ENCODE results near the gene KLHL7. TPM values are rescaled to one million over a fixed set of nuclear protein-coding genes. Genes with fewer than 3 reads are reported as not detected.

The KLHL7 gene
- total RNA-seq, 1 experiment from 2014 or later = 43.8 TPM

- no TSS peak for BruUV-seq (replicated peaks)
- POLR2A ChIA-PET (ENCODE audit: low non-redundant PET) = no interaction called here
- TF ChIP-seq EZH2 (IDR thresholded peaks at IDR 0.05; ENCODE audit: borderline replicate concordance, low read depth, low read length, poor library complexity, severe bottlenecking) (no peak), CTCF (conservative IDR thresholded peaks at IDR 0.05; ENCODE audit: low read depth, low read length) (no peak)
- intact Hi-C loops (cut with micrococcal nuclease; ENCODE audit: unreplicated experiment) = no loop called here
- Histone ChIP-seq H3K4me1 (ENCODE audit: insufficient read depth, low read length, poor library complexity, severe bottlenecking) (no peaks in the 10 kb centered on the region), H3K27ac (ENCODE audit: low read depth, low read length, poor library complexity, severe bottlenecking) (no peak overlapping the region), H3K27me3 (replicated peaks; ENCODE audit: insufficient read depth, low read depth, low read length, poor library complexity) (no peaks in the 10 kb centered on the region), H3K9me3 (ENCODE audit: low read depth, low read length, poor library complexity, severe bottlenecking) (no peaks in the 10 kb centered on the region), H3K4me3 (ENCODE audit: low read depth, low read length, poor library complexity, severe bottlenecking) (no peak overlapping the region), H3K36me3 (ENCODE audit: insufficient read depth, low read length, poor library complexity, severe bottlenecking) (no peaks in the 10 kb centered on the region)
- CTCF ChIA-PET = no interaction called here
- DNase-seq (ENCODE audit: low spot score) = no peak
These were observed 102.3 kb downstream of the KLHL7 start for GRCh38 chr7:23207884-23208283.

GRCh38 chr7:23208316-23208715 lies 102.7 kb downstream of the KLHL7 start:
- H3K4me1 ChIP-seq (ENCODE audit: insufficient read depth, low read length, poor library complexity, severe bottlenecking) = no peaks in the 10 kb centered on the region
- no peak overlapping the region for H3K4me3 ChIP-seq (ENCODE audit: low read depth, low read length, poor library complexity, severe bottlenecking)
- H3K36me3 ChIP-seq (ENCODE audit: insufficient read depth, low read length, poor library complexity, severe bottlenecking) = no peaks in the 10 kb centered on the region
- no TSS peak for BruUV-seq (replicated peaks)
- no peaks in the 10 kb centered on the region for H3K27me3 ChIP-seq (replicated peaks; ENCODE audit: insufficient read depth, low read depth, low read length, poor library complexity)
- CTCF ChIA-PET = no interaction called here
- POLR2A ChIA-PET (ENCODE audit: low non-redundant PET) = no interaction called here
- TF ChIP-seq EZH2 (IDR thresholded peaks at IDR 0.05; ENCODE audit: borderline replicate concordance, low read depth, low read length, poor library complexity, severe bottlenecking) (no peak), CTCF (conservative IDR thresholded peaks at IDR 0.05; ENCODE audit: low read depth, low read length) (no peak)
- no peaks in the 10 kb centered on the region for H3K9me3 ChIP-seq (ENCODE audit: low read depth, low read length, poor library complexity, severe bottlenecking)
- intact Hi-C loops (cut with micrococcal nuclease; ENCODE audit: unreplicated experiment) = no loop called here
- no peak for DNase-seq (ENCODE audit: low spot score)
- H3K27ac ChIP-seq (ENCODE audit: low read depth, low read length, poor library complexity, severe bottlenecking) = no peak overlapping the region

- CTCF ChIA-PET = no interaction called here
- Histone ChIP-seq H3K27ac (ENCODE audit: low read depth, low read length, poor library complexity, severe bottlenecking) (no peak overlapping the region), H3K4me3 (ENCODE audit: low read depth, low read length, poor library complexity, severe bottlenecking) (no peak overlapping the region), H3K36me3 (ENCODE audit: insufficient read depth, low read length, poor library complexity, severe bottlenecking) (no peaks in the 10 kb centered on the region), H3K9me3 (ENCODE audit: low read depth, low read length, poor library complexity, severe bottlenecking) (no peaks in the 10 kb centered on the region), H3K4me1 (ENCODE audit: insufficient read depth, low read length, poor library complexity, severe bottlenecking) (no peaks in the 10 kb centered on the region), H3K27me3 (replicated peaks; ENCODE audit: insufficient read depth, low read depth, low read length, poor library complexity) (no peaks in the 10 kb centered on the region)
- intact Hi-C loops (cut with micrococcal nuclease; ENCODE audit: unreplicated experiment) = no loop called here
- no peak for DNase-seq (ENCODE audit: low spot score)
- no peak for TF ChIP-seq EZH2 (IDR thresholded peaks at IDR 0.05; ENCODE audit: borderline replicate concordance, low read depth, low read length, poor library complexity, severe bottlenecking)
- no peak for TF ChIP-seq CTCF (conservative IDR thresholded peaks at IDR 0.05; ENCODE audit: low read depth, low read length)
- no TSS peak for BruUV-seq (replicated peaks)
- POLR2A ChIA-PET (ENCODE audit: low non-redundant PET) = no interaction called here
These were observed 104.9 kb downstream of the KLHL7 start for GRCh38 chr7:23210506-23210905.
